Neural cell (in vitro differentiated cells): Measurements from ENCODE around the gene UBE2V1. TPM values are rescaled to one million over a fixed set of nuclear protein-coding genes. Genes with fewer than 3 reads are reported as not detected.

Experiments
- H2AFZ ChIP-seq: fragments of 200-600, 300-800 bp; sonication (generic), shearing (Covaris generic); 2 replicates; pipeline ENCODE4 v1.6.0; 2014; ENCODE audit warnings: low read depth, mild to moderate bottlenecking, antibody characterized with exemption, low read length, moderate library complexity
- H3F3A ChIP-seq: fragments of 200-600 bp; shearing (Covaris generic); 2 replicates; pipeline ENCODE4 v1.6.1; 2016; ENCODE audit warnings: mild to moderate bottlenecking, moderate library complexity, mixed read lengths, antibody characterized with exemption, low read length; ENCODE audit not compliant: insufficient read depth, poor library complexity, severe bottlenecking
- H3K27ac ChIP-seq: fragments of 200-600, 300-800 bp; sonication (generic), shearing (Covaris generic); 2 replicates; pipeline ENCODE4 v1.5.1; 2014; ENCODE audit warnings: mild to moderate bottlenecking, low read length, moderate library complexity
- H3K27me3 ChIP-seq: fragments of 300-800, 200-600 bp; sonication (generic), shearing (Covaris generic); 2 replicates; pipeline ENCODE4 v1.6.0; 2014; ENCODE audit warnings: mild to moderate bottlenecking, low read depth, low read length, moderate library complexity; ENCODE audit not compliant: insufficient read depth
- H3K36me3 ChIP-seq: fragments of 300-800, 200-600 bp; sonication (generic), shearing (Covaris generic); 2 replicates; pipeline ENCODE4 v1.5.1; 2014; ENCODE audit warnings: mild to moderate bottlenecking, antibody characterized with exemption, low read length, moderate library complexity; ENCODE audit not compliant: insufficient read depth
- H3K4me2 ChIP-seq: fragments of 300-800, 200-600 bp; sonication (generic), shearing (Covaris generic); 2 replicates; pipeline ENCODE4 v1.6.0; 2014; ENCODE audit warnings: mild to moderate bottlenecking, low read length
- H3K4me3 ChIP-seq: fragments of 300-800, 200-600 bp; sonication (generic), shearing (Covaris generic); 2 replicates; pipeline ENCODE4 v1.5.1; 2014; ENCODE audit warnings: mild to moderate bottlenecking, low read length, moderate library complexity
- H3K79me2 ChIP-seq: fragments of 200-600 bp; shearing (Covaris generic); replicated peaks from 2 replicates; pipeline ENCODE4 v1.6.0; 2014; ENCODE audit warnings: mild to moderate bottlenecking, low read length, moderate library complexity; ENCODE audit not compliant: insufficient read depth
- H3K9ac ChIP-seq: fragments of 300-800, 200-600 bp; sonication (generic), shearing (Covaris generic); 2 replicates; pipeline ENCODE4 v1.6.1; 2016; ENCODE audit warnings: mild to moderate bottlenecking, low read length, mixed read lengths
- H3K9me2 ChIP-seq: fragments of 200-600 bp; shearing (Covaris generic); 2 replicates; pipeline ENCODE4 v1.6.1; 2016; ENCODE audit warnings: mild to moderate bottlenecking, low read length, mixed read lengths; ENCODE audit not compliant: insufficient read depth
- H3K9me3 ChIP-seq: fragments of 200-600, 300-800 bp; sonication (generic), shearing (Covaris generic); 2 replicates; pipeline ENCODE4 v1.6.1; 2016; ENCODE audit warnings: mild to moderate bottlenecking, mixed run types, low read length, moderate library complexity, mixed read lengths
- H4K20me1 ChIP-seq: fragments of 200-600 bp; shearing (Covaris generic); 2 replicates; pipeline ENCODE4 v1.6.1; 2016; ENCODE audit warnings: mild to moderate bottlenecking, mixed run types; ENCODE audit not compliant: insufficient read depth
- CTCF ChIP-seq: fragments of 450-650 bp; IDR thresholded peaks from 2 replicates; pipeline ENCODE4 v1.5.1; 2014; ENCODE audit warnings: antibody characterized with exemption, mild to moderate bottlenecking, moderate library complexity; ENCODE audit not compliant: poor library complexity, severe bottlenecking
- EP300 ChIP-seq: fragments of 450-650 bp; conservative IDR thresholded peaks from 2 replicates; pipeline ENCODE4 v1.6.1; 2014; ENCODE audit warnings: antibody characterized with exemption, mild to moderate bottlenecking, moderate library complexity; ENCODE audit not compliant: poor library complexity, severe bottlenecking
- EZH2 ChIP-seq: fragments of 200-600, 300-800 bp; shearing (Covaris generic), sonication (generic); IDR thresholded peaks from 2 replicates; pipeline ENCODE4 v1.6.1; 2014; ENCODE audit warnings: antibody characterized with exemption, low read length, borderline replicate concordance, mild to moderate bottlenecking; ENCODE audit not compliant: insufficient read depth, poor library complexity, severe bottlenecking
- MXI1 ChIP-seq: fragments of 450-650 bp; conservative IDR thresholded peaks from 2 replicates; pipeline ENCODE4 v1.6.1; 2014; ENCODE audit warnings: antibody characterized with exemption, mild to moderate bottlenecking; ENCODE audit not compliant: poor library complexity, severe bottlenecking
- POLR2AphosphoS5 ChIP-seq: IDR thresholded peaks from 2 replicates; pipeline ENCODE4 v1.6.1; 2012
- RAD21 ChIP-seq: fragments of 450-650 bp; conservative IDR thresholded peaks from 2 replicates; pipeline ENCODE4 v1.6.1; 2014; ENCODE audit warnings: antibody characterized with exemption, mild to moderate bottlenecking, moderate library complexity
- REST ChIP-seq: IDR thresholded peaks from 2 replicates; pipeline ENCODE4 v1.6.1; 2012; ENCODE audit warnings: borderline replicate concordance
- SMC3 ChIP-seq: fragments of 450-650 bp; conservative IDR thresholded peaks from 2 replicates; pipeline ENCODE4 v1.6.1; 2014; ENCODE audit warnings: antibody characterized with exemption, mild to moderate bottlenecking, moderate library complexity; ENCODE audit not compliant: poor library complexity
- TAF1 ChIP-seq: IDR thresholded peaks from 2 replicates; pipeline ENCODE4 v1.6.1; 2012; ENCODE audit warnings: low read depth
- polyA plus RNA-seq: library from polyadenylated mRNA; depleted of rRNA; stranded (reverse); fragments of >200 nt; gene quantifications from 2 replicates; pipeline ENCODE4 v1.2.3, GENCODE V29; 2014

UBE2V1 gene
- polyA plus RNA-seq, 1 donor from 2014 or later, result 34.4 TPM

- H4K20me1 ChIP-seq, result no peaks in the 10 kb centered on the region
- H3K9ac ChIP-seq, result no peak overlapping the region
- no peaks in the 10 kb centered on the region for H3K9me3 ChIP-seq
- H2AFZ ChIP-seq, result no peak overlapping the region
- H3F3A ChIP-seq, result no peaks in the 10 kb centered on the region
- H3K79me2 ChIP-seq, result no peaks in the 10 kb centered on the region
- H3K27ac ChIP-seq, result no peak overlapping the region
- H3K4me3 ChIP-seq, result no peak overlapping the region
- H3K27me3 ChIP-seq, result no peaks in the 10 kb centered on the region
- H3K36me3 ChIP-seq, result peaks cover 4% of the 10 kb centered on the region
- no peak overlapping the region for H3K4me2 ChIP-seq
- TF ChIP-seq CTCF (peak; percentile 54), POLR2AphosphoS5 (no peak), SMC3 (peak; percentile 48), RAD21 (peak; percentile 47)
- no peaks in the 10 kb centered on the region for H3K9me2 ChIP-seq
Measured at GRCh38 chr20:50120935-50121693, 8.2 kb upstream of the UBE2V1 start.

GRCh38 chr20:50118203-50118602 is 5.3 kb upstream of the UBE2V1 start:
- Histone ChIP-seq H3K9me2 (no peaks in the 10 kb centered on the region), H3K4me2 (no peak overlapping the region), H3K36me3 (no peaks in the 10 kb centered on the region), H4K20me1 (no peaks in the 10 kb centered on the region), H3F3A (no peaks in the 10 kb centered on the region), H3K4me3 (no peak overlapping the region), H3K9ac (no peak overlapping the region), H3K27me3 (no peaks in the 10 kb centered on the region), H3K9me3 (no peaks in the 10 kb centered on the region), H3K79me2 (peaks cover 13% of the 10 kb centered on the region), H2AFZ (no peak overlapping the region), H3K27ac (no peak overlapping the region)
- no peak for TF ChIP-seq SMC3
- no peak for TF ChIP-seq TAF1
- no peak for TF ChIP-seq RAD21
- TF ChIP-seq POLR2AphosphoS5, result no peak
- no peak for TF ChIP-seq EP300
- no peak for TF ChIP-seq REST
- no peak for TF ChIP-seq CTCF
- no peak for TF ChIP-seq EZH2
- no peak for TF ChIP-seq MXI1
